Endodermal cell (in vitro differentiated cells): ENCODE results near the gene PASK. TPM values are rescaled to one million over a fixed set of nuclear protein-coding genes. Genes with fewer than 3 reads are reported as not detected.

Experiments
- DNase-seq: peaks from one replicate; pipeline ENCODE4 v3.0.0-alpha.2; 2017
- H3K27ac ChIP-seq: 2 replicates; pipeline ENCODE4 v1.5.1; 2013; ENCODE audit warnings: mild to moderate bottlenecking, low read depth, low read length, moderate library complexity
- H3K27me3 ChIP-seq: 2 replicates; pipeline ENCODE4 v1.6.1; 2013; ENCODE audit warnings: mild to moderate bottlenecking, low read length, moderate library complexity; ENCODE audit not compliant: insufficient read depth, control insufficient read depth, poor library complexity, severe bottlenecking
- H3K36me3 ChIP-seq: 2 replicates; pipeline ENCODE4 v1.7.0; 2013; ENCODE audit warnings: mild to moderate bottlenecking, low read length, moderate library complexity; ENCODE audit not compliant: control insufficient read depth, insufficient read depth
- H3K4me1 ChIP-seq: one replicate; pipeline ENCODE4 v1.7.0; 2013; ENCODE audit warnings: low read length; ENCODE audit not compliant: control insufficient read depth, insufficient read depth
- H3K4me3 ChIP-seq: 2 replicates; pipeline ENCODE4 v1.5.1; 2013; ENCODE audit warnings: mild to moderate bottlenecking, low read length, moderate library complexity
- H3K9ac ChIP-seq: 2 replicates; pipeline ENCODE4 v1.6.1; 2013; ENCODE audit warnings: mild to moderate bottlenecking, low read length, moderate library complexity; ENCODE audit not compliant: poor library complexity, severe bottlenecking; ENCODE audit errors: extremely low read depth
- H3K9me3 ChIP-seq: 2 replicates; pipeline ENCODE4 v1.6.1; 2013; ENCODE audit warnings: mild to moderate bottlenecking, low read length, moderate library complexity; ENCODE audit not compliant: control insufficient read depth
- H3K27ac Mint-ChIP-seq: 2 replicates; pipeline ENCODE4 v1.8.0; 2020; ENCODE audit warnings: mixed read lengths
- H3K27me3 Mint-ChIP-seq: 2 replicates; pipeline ENCODE4 v1.8.0; 2021; ENCODE audit warnings: mild to moderate bottlenecking, mixed read lengths; ENCODE audit not compliant: insufficient read depth
- H3K36me3 Mint-ChIP-seq: 2 replicates; pipeline ENCODE4 v1.8.0; 2020; ENCODE audit warnings: low read depth, mixed read lengths
- H3K4me1 Mint-ChIP-seq: 2 replicates; pipeline ENCODE4 v1.8.0; 2020; ENCODE audit warnings: mixed read lengths
- H3K4me3 Mint-ChIP-seq: 2 replicates; pipeline ENCODE4 v1.8.0; 2020; ENCODE audit warnings: mild to moderate bottlenecking, moderate library complexity, mixed read lengths
- H3K9me3 Mint-ChIP-seq: 2 replicates; pipeline ENCODE4 v1.8.0; 2020; ENCODE audit warnings: mild to moderate bottlenecking, mixed read lengths
- CTCF ChIP-seq: fragments of 200-600 bp; sonication (generic); conservative IDR thresholded peaks from 2 replicates; pipeline ENCODE4 v1.5.0; 2021; ENCODE audit warnings: antibody characterized with exemption, mild to moderate bottlenecking
- WGBS, 2 experiments: methylation state at CpG; one replicate each; pipeline versions ENCODE4 v1.1.5 to v1.1.7; 2013; ENCODE audit warnings: missing lambda C conversion rate in 2 of 2, mixed read lengths in 1 of 2; ENCODE audit not compliant: insufficient coverage in 1 of 2, insufficient read length in 1 of 2; 5-methylcytosine and 5-hydroxymethylcytosine counted together
- total RNA-seq, 2 donors: library from RNA; stranded (reverse); fragmentation: NEBNext Ultra II Directional in 1 of 2; extraction: Animal tissue kit (Norgen Biotek cat#: 25700) in 1 of 2; gene quantifications; 2 replicates in 1 of 2; 3 replicates in 1 of 2; pipeline ENCODE4 v1.2.1, GENCODE V29; 2021

The PASK gene
- total RNA-seq, 2 donors from 2014 or later = 76.5 to 94.5 TPM

- no peak overlapping the region for H3K4me3 Mint-ChIP-seq
- Histone ChIP-seq H3K9ac (no peak overlapping the region), H3K9me3 (no peaks in the 10 kb centered on the region), H3K4me3 (no peak overlapping the region), H3K36me3 (no peaks in the 10 kb centered on the region), H3K27me3 (no peaks in the 10 kb centered on the region), H3K27ac (no peak overlapping the region), H3K4me1 (no peaks in the 10 kb centered on the region)
- H3K27ac Mint-ChIP-seq = no peak overlapping the region
- WGBS, 2 experiments = 90 to 96% methylated on average over 12 to 16 of the region's 16 CpGs
- no peaks in the 10 kb centered on the region for H3K36me3 Mint-ChIP-seq
- no peaks in the 10 kb centered on the region for H3K9me3 Mint-ChIP-seq
- H3K27me3 Mint-ChIP-seq = peaks cover 2% of the 10 kb centered on the region
- DNase-seq = no peak
- no peak for TF ChIP-seq CTCF
- H3K4me1 Mint-ChIP-seq = no peaks in the 10 kb centered on the region
Measured at GRCh38 chr2:241074065-241074818, 75.0 kb downstream of the PASK start.

GRCh38 chr2:241073166-241074064 lies 75.9 kb downstream of the PASK start:
- no peaks in the 10 kb centered on the region for H3K9me3 Mint-ChIP-seq
- H3K9ac ChIP-seq = no peak overlapping the region

More at GRCh38 chr2:241073166-241074064, 75.9 kb downstream of the PASK start:
- no peak overlapping the region for H3K4me3 Mint-ChIP-seq
- Histone ChIP-seq H3K4me1 (no peaks in the 10 kb centered on the region), H3K9me3 (no peaks in the 10 kb centered on the region), H3K27me3 (no peaks in the 10 kb centered on the region), H3K36me3 (no peaks in the 10 kb centered on the region), H3K27ac (no peak overlapping the region), H3K4me3 (no peak overlapping the region)
- no peak overlapping the region for H3K27ac Mint-ChIP-seq
- H3K27me3 Mint-ChIP-seq = peaks cover 4% of the 10 kb centered on the region
- no peaks in the 10 kb centered on the region for H3K36me3 Mint-ChIP-seq
- no peak for TF ChIP-seq CTCF
- H3K4me1 Mint-ChIP-seq = no peaks in the 10 kb centered on the region
- DNase-seq = no peak
- 82 to 86% methylated on average over 18 to 25 of the region's 25 CpGs for WGBS, 2 experiments
